Muscle layer of colon (tissue), 2 donors: ENCODE data around the gene CLCN3.
"Not testable (repeated sequence)": the region's sequence is repeated elsewhere in the genome, so short reads cannot be mapped to it uniquely, and the experiment has no call there.

Source experiments
- H3K27ac ChIP-seq: one replicate; pipeline ENCODE4 v1.7.0; 2013; ENCODE audit warnings: low read depth, mild to moderate bottlenecking, low read length, moderate library complexity
- H3K27me3 ChIP-seq, 2 donors: one replicate each; pipeline ENCODE4 v1.7.0; 2013; ENCODE audit warnings: low read length in 2 of 2, mild to moderate bottlenecking in 2 of 2; ENCODE audit not compliant: insufficient read depth in 2 of 2, control insufficient read depth in 1 of 2
- H3K36me3 ChIP-seq: one replicate; pipeline ENCODE4 v1.7.0; 2013; ENCODE audit warnings: mild to moderate bottlenecking, low read length; ENCODE audit not compliant: insufficient read depth
- H3K4me1 ChIP-seq: one replicate; pipeline ENCODE4 v1.7.0; 2013; ENCODE audit warnings: mild to moderate bottlenecking, low read length; ENCODE audit not compliant: insufficient read depth
- H3K4me3 ChIP-seq, 2 donors: one replicate each; pipeline ENCODE4 v1.7.0; 2013; ENCODE audit warnings: low read length in 2 of 2, low read depth in 1 of 2, mild to moderate bottlenecking in 1 of 2, moderate library complexity in 1 of 2
- H3K9ac ChIP-seq: one replicate; pipeline ENCODE4 v1.7.0; 2013; ENCODE audit warnings: low read length
- H3K9me3 ChIP-seq: one replicate; pipeline ENCODE4 v1.7.0; 2013; ENCODE audit warnings: mild to moderate bottlenecking, low read length
- donor health status: abdominal sarcoma.
- donor health status: Adenocarcinoma of cecum.

The CLCN3 gene

GRCh38 chr4:169724260-169724659 lies 103.9 kb downstream of the CLCN3 start:
- no peak overlapping the region for H3K9ac ChIP-seq
- H3K36me3 ChIP-seq, result peaks cover 14% of the 10 kb centered on the region
- H3K27ac ChIP-seq, result no peak overlapping the region
- H3K9me3 ChIP-seq, result no peaks in the 10 kb centered on the region
- H3K27me3 ChIP-seq, result no peaks in the 10 kb centered on the region
- no peak overlapping the region for H3K4me3 ChIP-seq
- H3K4me1 ChIP-seq, result no peaks in the 10 kb centered on the region

GRCh38 chr4:169727616-169728015 lies 107.2 kb downstream of the CLCN3 start:
- H3K9me3 ChIP-seq, result no peaks in the 10 kb centered on the region
- H3K9ac ChIP-seq, result no peak overlapping the region
- no peaks in the 10 kb centered on the region for H3K27me3 ChIP-seq
- H3K4me1 ChIP-seq, result no peaks in the 10 kb centered on the region
- H3K36me3 ChIP-seq, result peaks cover 16% of the 10 kb centered on the region
- no peak overlapping the region for H3K27ac ChIP-seq
- no peak overlapping the region for H3K4me3 ChIP-seq

GRCh38 chr4:169730564-169730963 lies 110.2 kb downstream of the CLCN3 start:
- Histone ChIP-seq H3K27me3 (no peaks in the 10 kb centered on the region), H3K27ac (no peak overlapping the region), H3K36me3 (peaks cover 16% of the 10 kb centered on the region)

GRCh38 chr4:169738604-169739003 lies 118.2 kb downstream of the CLCN3 start:
- H3K27ac ChIP-seq, H3K4me1 ChIP-seq, H3K4me3 ChIP-seq, H3K9ac ChIP-seq, H3K27me3 ChIP-seq, H3K9me3 ChIP-seq: not testable (repeated sequence)
- H3K36me3 ChIP-seq, result peaks cover 15% of the 10 kb centered on the region

More at GRCh38 chr4:169730564-169730963, 110.2 kb downstream of the CLCN3 start:
- no peak overlapping the region for H3K9ac ChIP-seq
- no peak overlapping the region for H3K4me3 ChIP-seq
- no peaks in the 10 kb centered on the region for H3K9me3 ChIP-seq
- H3K4me1 ChIP-seq, result no peaks in the 10 kb centered on the region

DNA sequence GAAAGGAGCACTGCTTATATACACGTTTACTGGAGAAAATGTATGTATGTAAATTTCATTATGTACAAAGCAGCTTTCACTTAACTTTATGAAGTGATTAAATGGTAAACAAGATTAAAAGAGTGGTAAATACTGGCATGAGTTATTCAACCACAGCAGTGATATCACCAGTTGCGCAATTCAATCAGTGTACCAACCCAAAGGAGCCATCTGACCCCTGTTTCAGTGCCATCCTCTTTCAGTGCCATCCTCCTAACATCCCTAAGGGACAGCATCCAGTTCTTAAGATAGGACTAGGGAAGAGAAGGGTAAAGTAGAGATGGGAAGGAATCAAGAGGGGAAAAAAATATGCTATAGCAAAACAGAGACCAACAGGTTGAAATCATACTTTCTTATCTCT lies 121.2 kb downstream of the CLCN3 start:
- no peaks in the 10 kb centered on the region for H3K4me1 ChIP-seq
- H3K36me3 ChIP-seq, result peaks cover 11% of the 10 kb centered on the region
- H3K9ac ChIP-seq, result no peak overlapping the region
- no peaks in the 10 kb centered on the region for H3K27me3 ChIP-seq
- H3K4me3 ChIP-seq, result no peak overlapping the region
- H3K27ac ChIP-seq, result no peak overlapping the region
- H3K9me3 ChIP-seq, result no peaks in the 10 kb centered on the region

DNA sequence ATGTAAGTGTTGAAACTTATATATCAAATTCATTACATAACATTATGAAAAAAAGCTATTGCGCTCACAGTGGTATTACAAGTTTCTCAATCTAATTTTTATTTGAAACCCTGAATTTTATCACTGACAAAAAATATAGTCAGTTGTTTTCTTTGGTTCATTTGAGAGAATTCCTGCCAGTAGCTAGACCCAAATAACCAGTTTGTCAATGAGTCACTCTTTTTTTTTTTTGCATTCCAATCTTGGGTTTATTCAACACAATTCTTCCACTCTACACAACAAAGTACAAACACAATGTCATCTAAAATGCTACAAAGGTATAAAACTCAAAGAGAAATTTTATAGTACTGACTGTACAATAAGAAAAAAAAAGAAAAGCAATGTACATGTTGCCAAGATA lies 124.2 kb downstream of the CLCN3 start:
- H3K4me3 ChIP-seq, result no peak overlapping the region
- H3K4me1 ChIP-seq, result no peaks in the 10 kb centered on the region
- H3K36me3 ChIP-seq, result peaks cover 13% of the 10 kb centered on the region
- H3K9ac ChIP-seq, result no peak overlapping the region
- H3K27ac ChIP-seq, result no peak overlapping the region
- no peaks in the 10 kb centered on the region for H3K27me3 ChIP-seq
- no peaks in the 10 kb centered on the region for H3K9me3 ChIP-seq

DNA sequence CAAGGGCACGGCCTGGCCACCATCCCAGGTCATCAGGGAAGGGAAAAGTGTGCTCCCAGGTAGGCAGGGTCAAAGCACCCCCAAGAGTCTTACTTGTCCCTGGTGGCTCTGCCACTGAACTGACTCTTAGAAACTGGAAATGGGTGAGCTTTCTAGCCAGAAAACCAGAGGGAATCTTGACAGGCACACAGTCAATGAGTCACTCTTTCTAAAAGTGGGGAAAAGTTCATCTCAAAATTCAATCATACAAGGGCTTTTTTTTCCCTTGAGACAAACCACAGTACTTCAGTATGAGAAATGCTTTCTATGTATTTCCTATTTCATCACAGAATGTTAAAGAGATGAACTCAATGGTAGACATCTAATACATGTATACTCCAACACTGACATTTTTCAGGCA lies 124.9 kb downstream of the CLCN3 start:
- Histone ChIP-seq H3K4me3 (no peak overlapping the region), H3K9me3 (no peaks in the 10 kb centered on the region), H3K27ac (no peak overlapping the region), H3K9ac (no peak overlapping the region), H3K36me3 (peaks cover 18% of the 10 kb centered on the region), H3K27me3 (no peaks in the 10 kb centered on the region), H3K4me1 (no peaks in the 10 kb centered on the region)

DNA sequence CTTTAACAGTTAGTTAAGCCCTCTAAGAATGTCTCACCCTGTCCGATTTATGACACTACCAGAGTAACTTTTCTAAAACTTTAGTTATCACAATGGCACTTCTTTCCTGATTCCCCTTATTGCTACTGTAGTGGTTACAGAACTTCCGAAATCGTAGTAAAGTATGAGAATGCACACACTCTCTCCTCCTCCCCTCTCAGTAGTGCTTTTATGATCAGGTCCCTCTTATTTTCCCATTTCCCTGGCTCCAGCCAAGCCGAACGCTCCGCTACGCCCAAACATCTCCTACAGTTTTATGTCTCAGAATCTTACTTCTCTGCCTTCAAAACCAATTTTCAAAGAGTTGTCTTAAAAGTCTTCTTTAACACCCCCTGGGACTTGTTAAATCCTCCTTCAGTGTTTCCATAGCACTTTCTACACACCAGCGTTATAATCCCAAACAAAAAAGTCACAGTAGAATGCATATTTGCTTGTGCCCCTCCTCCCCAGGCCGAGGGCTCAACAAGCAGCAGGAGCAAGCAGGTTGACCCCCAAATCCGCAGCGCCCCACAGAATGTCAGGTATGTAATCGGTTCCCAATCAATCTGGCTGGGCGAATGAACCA lies 136.7 kb downstream of the CLCN3 start:
- Histone ChIP-seq H3K4me1 (peaks cover 14% of the 10 kb centered on the region), H3K27ac (peak overlapping the region; percentile 87), H3K9ac (peak overlapping the region; percentile 87)

DNA sequence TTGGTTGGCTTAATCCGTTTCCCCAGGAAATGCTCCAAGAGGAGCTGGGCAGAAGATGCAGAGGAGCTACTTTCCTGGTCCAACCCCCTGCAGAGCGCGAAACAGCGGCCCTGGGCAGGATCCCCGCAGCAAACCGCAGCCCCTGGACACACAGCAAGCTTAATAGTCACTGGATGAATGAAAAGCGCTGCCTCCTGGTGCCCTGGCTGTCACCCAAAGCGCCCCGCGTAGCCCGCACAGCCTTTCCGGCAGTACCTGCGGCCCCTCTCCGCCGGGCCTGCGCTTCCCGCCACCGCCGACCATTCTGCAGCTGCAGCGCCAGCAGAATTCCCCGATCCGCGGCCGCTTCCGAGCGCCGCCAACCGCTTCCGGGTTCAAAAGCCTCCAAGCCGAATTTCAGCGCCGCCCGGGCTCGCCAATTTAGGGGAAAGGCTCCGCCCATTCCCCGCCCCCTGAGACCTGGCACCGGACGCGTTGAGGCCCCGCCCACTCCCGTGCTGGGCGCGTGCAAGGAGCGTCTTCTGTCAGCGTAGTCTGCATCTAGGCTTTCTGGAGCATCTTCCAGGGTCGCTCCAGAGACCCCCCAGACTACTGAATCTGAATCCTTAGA lies 137.3 kb downstream of the CLCN3 start, which contains the start of gene HPF1:
Gene HPF1, minus strand, starts transcription at position 370 of the 610 bp plus-strand sequence. Its CDS starts 67 bp downstream, at position 303.
- Histone ChIP-seq H3K9ac (peak within 1 kb of the TSS; percentile 87), H3K4me3 (peak within 1 kb of the TSS; percentile 86 to 98), H3K4me1 (peaks cover 14% of the 10 kb centered on the region), H3K27ac (peak within 1 kb of the TSS; percentile 87), H3K9me3 (no peaks in the 10 kb centered on the region), H3K36me3 (no peaks in the 10 kb centered on the region), H3K27me3 (no peaks in the 10 kb centered on the region)

More for the DNA sequence above, 136.7 kb downstream of the CLCN3 start:
- H3K36me3 ChIP-seq, result no peaks in the 10 kb centered on the region
- peak overlapping the region; percentile 86 to 98 for H3K4me3 ChIP-seq
- H3K9me3 ChIP-seq, result no peaks in the 10 kb centered on the region
- H3K27me3 ChIP-seq, result no peaks in the 10 kb centered on the region

GRCh38 chr4:169758401-169758962 lies 138.1 kb downstream of the CLCN3 start:
- peak overlapping the region; percentile 54 for H3K27ac ChIP-seq
- no peak overlapping the region for H3K9ac ChIP-seq
- H3K36me3 ChIP-seq, result no peaks in the 10 kb centered on the region
- peaks cover 14% of the 10 kb centered on the region for H3K4me1 ChIP-seq
- no peaks in the 10 kb centered on the region for H3K9me3 ChIP-seq
- H3K27me3 ChIP-seq, result no peaks in the 10 kb centered on the region
- peak overlapping the region in 1 of 2 donors; percentile 98 for H3K4me3 ChIP-seq

DNA sequence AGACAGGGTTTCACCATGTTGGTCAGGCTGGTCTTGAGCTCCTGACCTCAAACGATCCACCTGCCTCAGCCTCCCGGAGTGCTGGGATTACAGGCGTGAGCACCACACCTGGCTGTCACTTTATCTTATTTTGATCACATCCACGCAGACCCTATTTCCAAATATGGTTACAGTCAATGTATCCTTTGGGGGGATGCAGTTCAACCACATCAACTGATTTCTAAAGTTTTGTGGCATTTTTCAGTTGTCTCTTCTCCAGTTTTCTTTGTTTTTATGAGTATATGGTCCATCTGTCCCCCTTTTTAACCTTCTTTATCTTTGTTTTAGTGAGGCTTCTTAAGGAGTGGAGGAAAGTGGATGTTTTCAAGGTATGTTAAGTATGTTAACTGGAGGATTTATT lies 141.5 kb downstream of the CLCN3 start:
- H3K27ac ChIP-seq, result no peak overlapping the region
- no peak overlapping the region for H3K4me3 ChIP-seq
- no peak overlapping the region for H3K9ac ChIP-seq
- H3K36me3 ChIP-seq, result no peaks in the 10 kb centered on the region
- peaks cover 5% of the 10 kb centered on the region for H3K4me1 ChIP-seq
- H3K27me3 ChIP-seq, result no peaks in the 10 kb centered on the region
- H3K9me3 ChIP-seq, result no peaks in the 10 kb centered on the region
